Measurements from ENCODE around the gene COPS7A.

Gene COPS7A, protein sequence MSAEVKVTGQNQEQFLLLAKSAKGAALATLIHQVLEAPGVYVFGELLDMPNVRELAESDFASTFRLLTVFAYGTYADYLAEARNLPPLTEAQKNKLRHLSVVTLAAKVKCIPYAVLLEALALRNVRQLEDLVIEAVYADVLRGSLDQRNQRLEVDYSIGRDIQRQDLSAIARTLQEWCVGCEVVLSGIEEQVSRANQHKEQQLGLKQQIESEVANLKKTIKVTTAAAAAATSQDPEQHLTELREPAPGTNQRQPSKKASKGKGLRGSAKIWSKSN

DNA sequence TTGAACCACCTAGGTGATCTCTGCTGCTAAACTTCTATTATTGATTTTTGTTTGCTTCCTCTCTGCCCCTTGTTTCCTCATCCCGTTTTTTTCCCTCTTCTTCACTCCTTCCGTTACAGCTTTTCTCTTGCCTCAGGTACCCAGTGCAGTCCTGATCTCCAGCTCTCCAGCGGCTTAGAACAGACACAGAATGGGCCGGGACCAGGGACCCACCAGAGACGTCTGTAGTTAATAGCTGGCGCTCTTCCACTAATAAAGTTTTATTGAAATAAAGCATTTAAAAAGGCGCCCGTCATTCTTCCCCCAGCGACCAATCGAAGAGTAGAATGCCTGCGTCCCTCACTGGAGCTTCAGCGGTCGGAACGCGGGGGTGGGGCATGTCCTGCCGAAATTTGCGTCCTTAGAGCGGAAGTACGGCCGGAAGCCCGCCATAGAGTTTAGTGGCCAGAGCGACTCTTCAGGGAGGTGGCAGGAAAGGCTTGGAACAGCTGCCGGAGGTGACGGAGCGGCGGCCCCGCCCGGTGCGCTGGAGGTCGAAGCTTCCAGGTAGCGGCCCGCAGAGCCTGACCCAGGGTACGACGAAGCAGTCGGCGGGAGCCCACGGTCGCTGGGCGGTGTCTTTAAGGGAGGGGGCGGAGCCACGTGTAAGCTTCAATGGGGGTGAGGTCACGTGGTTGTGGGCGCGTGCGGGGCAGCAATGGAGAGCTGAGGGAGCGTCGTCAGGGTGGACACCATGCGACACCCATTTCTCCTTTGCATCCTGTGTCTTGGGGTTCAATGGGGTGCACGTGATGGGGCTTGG, at the start of gene COPS7A:
Gene COPS7A (plus strand): TSS at position 440 of the 802 bp plus-strand sequence. CDS start 611 bp downstream, outside the sequence.
- peak; percentile 82 to 86 for DNase-seq (ENCODE audit: low read depth in 2 of 2)

DNA sequence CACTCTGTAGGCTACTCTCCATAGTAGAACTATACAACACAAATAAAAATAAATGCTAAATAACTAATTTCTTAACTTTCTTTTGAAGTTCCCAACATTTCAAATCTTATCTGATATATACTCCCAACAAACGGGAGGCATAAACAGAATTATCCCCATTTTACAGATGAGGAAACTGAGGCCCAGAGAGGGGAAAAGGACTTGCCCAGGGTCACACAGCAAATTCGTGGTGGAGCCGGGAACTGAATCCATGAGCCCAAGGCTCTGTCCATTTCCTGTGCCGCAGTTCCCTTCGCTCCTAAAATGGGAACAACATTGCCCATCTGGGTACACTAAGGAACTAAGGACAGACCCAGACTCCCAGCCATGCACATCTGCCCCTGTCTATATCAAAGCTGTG, 46.9 kb upstream of the COPS7A start:
- no peak for DNase-seq (ENCODE audit: low read depth in 2 of 2)

DNA sequence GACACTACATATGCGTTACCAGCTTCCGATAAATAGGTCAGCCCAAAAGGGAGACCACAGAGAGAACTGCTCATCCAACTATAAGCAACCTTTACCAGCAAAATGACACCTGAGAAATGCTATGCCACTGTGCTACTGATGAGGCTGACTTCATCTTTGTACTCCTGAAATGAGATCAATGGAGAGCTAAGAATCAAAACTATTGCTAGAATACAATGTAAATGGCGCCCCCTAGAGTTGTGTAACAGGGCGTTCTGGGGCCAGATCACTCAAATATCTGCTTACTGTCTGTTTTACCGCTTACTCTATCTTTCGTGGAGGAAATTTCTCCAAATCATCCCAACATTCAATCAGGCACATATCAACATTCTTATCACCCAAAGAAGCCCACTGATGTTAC, 39.2 kb upstream of the COPS7A start:
- DNase-seq (ENCODE audit: low read depth in 2 of 2), result no peak

DNA sequence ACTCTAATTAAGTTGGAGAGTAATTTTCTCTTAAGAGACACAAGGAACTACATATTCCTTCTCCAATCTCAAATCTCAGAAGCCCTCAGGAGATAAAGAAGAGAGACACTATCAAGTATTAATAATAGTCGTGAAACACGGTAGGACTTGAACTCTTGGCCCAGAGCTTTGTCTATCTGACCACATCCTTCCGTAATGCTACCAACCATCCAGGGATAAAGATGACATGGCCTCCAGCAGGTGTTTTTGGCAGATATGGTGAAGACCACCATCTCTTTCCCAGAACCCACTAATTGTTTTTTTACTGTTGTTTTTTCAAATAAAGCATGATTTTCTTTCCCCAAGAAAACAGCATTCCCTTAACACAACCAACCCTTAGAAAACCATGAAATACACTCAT, 38.0 kb upstream of the COPS7A start:
- DNase-seq (ENCODE audit: low read depth in 2 of 2), result no peak

DNA sequence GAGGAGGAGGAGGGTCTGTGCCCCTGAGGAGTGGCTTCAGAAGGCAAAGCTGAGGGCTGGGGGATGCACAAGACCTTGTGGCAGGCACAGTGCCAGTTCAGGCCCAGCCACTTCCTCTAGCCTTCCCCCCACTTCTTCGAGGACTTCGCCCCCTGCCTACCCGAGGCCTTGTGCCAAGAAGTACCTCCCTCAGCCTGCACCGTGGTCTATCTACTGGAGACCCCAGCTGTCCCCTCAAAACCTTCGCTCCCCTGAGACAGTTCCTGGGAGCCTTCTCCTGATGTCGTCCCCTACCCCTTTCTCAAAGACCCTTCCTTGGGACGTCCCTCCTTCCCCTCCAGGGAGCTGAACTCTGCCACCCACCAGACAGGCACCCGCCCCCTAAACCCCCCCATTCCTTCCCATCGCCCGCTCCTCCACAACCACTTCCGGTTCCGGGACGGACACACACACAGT, 35.3 kb upstream of the COPS7A start:
- DNase-seq (ENCODE audit: low read depth in 2 of 2), result no peak

DNA sequence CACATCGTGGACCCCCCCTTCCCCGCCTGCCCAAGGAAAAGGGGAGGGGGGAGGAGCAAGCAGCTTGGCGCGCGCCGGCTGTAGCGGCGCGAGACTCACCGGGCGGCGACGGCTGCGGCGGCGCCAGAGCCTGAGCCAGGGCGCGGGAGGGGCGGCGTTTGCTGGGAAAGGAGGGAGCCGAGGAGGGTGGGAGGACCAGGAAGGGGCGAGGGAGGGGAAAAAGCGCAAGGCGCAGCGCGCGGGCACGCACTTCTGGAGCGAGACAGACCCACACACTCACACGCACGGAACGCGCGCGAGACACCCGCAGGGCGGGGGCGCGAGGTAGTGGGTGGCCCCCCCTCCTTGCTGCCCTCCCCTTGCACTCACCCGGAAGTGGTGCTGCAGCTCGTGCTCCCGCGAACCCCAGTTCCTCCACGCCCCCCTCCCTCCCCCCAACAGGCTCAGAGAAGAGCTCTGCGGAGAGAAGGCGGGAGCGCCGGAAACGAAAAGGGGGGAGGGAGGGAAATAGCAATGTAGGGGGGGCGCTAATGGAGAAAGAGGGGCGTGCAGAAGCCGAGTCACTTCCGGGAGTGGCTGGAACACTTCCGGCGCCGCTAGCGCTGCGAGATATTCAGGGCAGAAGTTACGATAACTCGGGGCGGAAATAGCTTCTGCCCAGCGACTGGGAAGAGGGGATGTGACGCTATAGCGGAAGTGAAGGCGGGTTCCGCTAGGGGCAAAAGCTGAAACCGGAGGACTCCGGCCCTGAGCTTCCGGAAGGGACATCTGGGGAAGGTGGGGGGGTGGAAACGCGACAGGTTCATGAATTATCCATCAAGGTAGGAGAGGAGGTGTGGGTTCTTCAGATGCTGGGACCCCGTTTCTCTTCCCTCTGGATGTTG, 34.6 kb upstream of the COPS7A start, which contains the start of gene ZNF384:
Gene ZNF384 (minus strand): TSS at position 377 of the 884 bp plus-strand sequence. CDS start 9,855 bp downstream, outside the sequence.
- peak; percentile 78 to 91 for DNase-seq (ENCODE audit: low read depth in 2 of 2)

DNA sequence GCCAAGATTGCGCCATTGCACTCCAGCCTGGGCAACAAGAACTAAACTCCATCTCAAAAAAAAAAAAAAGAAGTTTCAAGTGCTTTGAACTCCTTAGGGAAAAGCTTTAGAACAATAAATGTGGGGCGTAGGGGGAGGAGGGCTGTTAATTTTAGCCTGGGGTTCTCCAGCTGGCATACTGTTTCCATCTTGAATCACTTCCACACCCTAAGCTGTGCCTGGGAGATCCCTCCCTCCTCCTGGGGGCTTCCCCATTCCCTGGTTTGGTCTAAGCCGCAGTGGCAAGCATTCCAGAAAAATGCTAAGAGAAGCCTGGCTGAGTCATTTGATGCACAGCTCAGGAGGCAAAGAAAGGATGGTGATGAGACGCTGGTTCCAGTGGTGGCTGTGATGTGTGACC, 32.4 kb upstream of the COPS7A start:
- DNase-seq (ENCODE audit: low read depth in 2 of 2), result no peak

DNA sequence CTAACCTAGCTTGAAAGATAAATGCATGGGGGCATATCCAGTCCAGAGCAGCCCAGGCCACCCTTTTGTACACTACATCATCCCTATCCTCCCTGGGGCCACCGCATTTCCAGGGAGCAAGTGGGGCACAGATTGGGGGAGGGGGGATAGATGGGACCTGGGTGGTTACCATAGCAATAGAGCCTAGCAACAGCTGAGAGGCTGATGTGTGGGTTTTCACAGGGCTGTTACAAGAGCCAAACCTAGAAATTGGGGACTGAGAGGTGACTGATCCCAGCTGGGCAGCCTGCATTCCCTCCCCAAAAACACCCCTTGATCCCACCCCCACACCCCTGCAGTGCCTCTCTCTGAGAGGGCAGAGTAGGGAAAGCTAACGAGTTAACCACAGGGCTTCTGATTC, 31.0 kb upstream of the COPS7A start:
- DNase-seq (ENCODE audit: low read depth in 2 of 2), result no peak

DNA sequence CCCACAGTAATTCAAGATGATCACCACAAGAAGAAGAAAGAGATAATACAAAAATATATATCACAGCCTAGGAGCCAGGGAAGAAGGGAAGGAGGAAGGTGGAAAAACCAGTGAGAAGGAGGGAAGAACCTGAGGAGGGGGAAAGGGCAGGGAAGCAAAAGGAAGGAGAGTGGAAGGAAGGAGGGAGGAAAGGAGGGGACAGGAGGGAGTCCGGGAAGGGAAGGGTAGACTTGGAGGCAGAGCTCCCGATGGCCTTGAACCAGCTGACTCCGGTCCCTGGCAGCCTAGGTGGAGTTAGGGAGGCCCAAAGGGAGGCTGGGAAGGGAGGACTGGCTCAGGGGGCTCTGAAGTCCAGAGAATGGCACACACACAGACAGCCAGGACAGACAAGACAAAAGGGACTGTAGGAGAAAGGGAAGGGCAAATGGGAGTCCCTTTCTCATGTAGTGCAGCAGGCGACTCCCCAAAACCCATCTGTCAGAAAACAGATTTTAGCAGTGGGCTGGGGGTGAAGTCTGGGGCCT, 30.0 kb upstream of the COPS7A start:
- no peak for DNase-seq (ENCODE audit: low read depth in 2 of 2)

DNA sequence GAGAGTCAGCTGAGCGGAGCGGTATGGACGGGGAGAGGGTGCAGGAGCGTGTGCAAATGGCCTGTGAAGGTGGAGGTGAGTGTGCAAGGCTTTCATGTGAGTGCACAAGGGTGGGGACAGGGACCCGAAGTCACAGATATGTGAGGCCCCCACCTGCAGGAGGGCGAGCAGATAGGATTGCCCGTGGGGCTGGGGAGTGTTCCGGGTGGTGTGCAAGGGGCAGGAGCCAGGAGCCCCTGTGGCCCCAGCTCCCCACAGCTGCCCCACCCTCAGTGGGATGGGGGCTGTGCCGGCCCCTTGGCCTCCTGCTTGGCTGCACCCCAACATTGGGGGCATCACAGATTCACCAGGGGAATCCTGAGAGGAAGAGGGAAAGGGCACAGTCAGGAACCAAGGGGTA, 29.1 kb upstream of the COPS7A start:
- no peak for DNase-seq (ENCODE audit: low read depth in 2 of 2)

DNA sequence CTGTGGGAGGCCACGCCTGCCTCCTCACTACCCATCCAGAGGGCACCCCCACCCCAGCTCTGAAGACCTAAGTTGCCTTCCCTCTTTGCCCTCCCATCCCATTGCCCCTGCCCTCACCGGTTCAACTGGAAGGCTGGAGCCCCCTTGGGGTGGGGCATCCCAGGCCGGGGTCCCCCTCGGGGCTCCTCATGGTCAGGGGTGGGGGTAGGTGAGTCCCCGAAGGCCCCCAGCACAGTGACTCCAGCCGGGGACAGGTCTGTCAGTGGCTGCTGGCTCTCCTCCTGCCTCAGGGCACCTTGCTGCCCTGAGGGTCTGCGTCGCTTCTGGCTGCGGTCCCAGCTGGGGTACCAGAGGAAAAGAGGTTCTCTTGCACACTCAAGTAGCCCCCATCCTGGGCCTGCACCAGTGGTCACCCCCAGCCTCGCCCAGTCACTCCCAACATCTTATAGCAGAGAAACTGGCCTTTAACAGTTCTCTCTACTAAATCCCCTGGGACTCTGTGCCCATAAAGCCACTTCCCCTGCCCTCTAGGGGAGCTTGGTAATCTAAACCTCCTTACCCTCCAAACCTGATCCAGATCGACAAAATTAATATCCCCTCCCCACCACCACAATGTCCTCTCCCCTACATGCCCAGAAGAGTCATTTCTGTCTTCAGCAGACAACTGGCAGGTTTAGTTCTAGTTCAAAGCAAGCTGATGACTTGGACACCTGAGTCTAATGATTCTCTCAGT, 28.4 kb upstream of the COPS7A start:
- no peak for DNase-seq (ENCODE audit: low read depth in 2 of 2)

DNA sequence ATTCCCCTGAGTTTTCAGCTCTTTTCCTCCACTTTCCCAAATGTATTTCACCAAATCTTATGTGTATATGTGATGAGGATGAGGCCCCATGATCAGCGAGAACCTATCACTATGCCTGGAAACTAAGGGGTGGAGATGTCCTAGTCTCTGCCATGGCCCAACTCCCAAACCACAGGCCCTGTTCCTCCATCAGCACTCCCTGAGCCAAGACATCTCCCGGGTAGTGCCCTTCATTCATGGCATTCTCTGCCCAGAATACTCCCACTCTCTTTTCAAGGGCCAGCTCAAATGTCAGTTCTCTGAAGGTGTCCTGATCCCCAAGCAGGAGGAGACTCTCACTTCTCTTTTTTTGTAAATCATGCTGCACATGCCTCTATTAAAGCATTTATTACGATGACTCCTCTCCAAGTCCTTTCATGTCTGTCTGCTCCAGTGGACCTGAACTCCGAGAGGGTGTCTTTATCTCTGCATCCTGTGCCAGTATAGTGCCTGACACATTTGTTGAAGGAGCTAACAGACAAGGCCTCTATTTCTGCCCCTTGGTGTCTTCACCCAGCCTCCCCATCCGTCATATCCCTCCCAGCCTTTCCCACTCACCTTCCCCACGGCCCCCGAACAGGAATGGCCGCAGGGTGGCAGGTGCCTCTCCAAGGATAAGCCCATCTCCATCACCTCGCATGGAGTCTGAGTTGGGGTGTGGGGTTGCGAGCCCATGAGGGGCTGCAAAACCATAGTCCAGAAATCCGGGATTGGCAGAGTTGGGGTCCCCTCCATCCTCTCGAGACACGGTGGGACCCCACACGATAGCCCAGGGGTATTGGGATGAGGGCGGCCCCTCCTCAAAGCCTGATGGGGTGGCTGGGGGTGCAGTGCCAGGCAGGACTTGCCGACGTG, 26.9 kb upstream of the COPS7A start:
- no peak for DNase-seq (ENCODE audit: low read depth in 2 of 2)

DNA sequence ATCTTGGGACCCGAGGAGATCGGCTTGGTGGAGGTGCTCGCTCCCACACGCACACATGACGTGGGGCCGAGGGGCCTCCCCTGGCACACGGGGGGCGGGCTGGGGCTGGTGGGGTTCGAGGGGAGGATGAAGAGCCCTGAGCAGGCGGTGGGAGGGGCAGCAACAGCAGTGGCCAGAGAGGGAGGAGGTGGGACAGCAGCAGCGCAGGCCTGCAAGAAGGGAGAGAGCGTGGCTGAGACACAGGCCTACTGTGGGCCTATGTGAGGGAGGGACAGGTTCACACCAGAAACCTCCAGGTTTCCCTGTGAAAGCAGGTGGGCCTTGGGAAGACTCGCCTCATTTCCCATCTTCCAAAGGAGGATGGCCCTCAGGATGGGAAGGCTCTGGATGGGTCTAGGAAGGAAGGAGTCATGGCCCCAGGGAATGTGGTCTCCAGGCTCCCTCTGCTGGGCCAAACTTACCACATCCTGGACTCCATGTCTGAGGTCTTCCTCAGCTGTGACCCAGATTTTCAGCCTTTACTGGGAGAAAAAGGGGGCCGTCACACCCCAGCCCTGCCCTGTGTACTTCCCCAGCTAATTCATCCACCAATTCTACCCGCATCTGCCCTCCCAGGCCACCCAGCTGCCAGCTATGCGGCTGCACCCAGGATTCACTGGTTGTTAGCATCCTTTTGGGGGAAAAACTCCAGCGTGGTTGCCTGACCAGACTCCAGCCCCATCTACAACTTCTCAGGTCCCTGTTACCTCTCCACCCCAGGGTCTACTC, 26.1 kb upstream of the COPS7A start:
- no peak for DNase-seq (ENCODE audit: low read depth in 2 of 2)

DNA sequence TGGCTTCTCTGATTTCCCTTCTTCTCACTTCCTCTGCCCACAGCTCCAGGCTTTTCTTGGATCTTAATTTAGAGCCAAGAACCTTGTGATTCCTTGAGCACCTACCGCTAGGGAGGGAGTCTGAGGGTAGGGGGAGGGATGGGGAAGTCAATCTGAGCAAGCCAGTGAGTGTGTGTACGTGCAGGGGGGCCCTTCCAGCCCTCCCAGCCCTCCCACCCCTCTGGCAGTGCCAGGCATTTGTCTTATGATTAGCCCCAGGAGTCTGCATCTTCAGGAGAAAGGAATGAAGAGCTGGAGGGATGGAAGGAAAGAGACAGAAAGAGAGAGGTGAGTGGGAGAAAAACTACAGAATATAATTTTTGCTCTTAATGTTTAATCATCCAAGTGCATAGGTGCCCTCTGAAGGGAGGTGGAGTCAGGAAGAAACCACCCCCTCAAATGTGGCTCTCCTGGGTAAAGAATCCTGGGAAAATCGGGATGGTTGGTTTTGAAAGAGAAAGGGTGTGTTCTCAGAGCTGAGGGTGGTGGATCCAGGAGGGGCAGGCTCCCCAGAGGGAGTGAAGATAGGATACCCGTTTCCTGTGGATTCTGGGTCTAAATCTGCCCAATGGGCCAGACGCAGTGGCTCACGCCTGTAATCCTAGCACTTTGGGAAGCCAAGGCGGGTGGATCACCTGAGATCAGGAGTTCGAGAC, 25.3 kb upstream of the COPS7A start:
- no peak for DNase-seq (ENCODE audit: low read depth in 2 of 2)

DNA sequence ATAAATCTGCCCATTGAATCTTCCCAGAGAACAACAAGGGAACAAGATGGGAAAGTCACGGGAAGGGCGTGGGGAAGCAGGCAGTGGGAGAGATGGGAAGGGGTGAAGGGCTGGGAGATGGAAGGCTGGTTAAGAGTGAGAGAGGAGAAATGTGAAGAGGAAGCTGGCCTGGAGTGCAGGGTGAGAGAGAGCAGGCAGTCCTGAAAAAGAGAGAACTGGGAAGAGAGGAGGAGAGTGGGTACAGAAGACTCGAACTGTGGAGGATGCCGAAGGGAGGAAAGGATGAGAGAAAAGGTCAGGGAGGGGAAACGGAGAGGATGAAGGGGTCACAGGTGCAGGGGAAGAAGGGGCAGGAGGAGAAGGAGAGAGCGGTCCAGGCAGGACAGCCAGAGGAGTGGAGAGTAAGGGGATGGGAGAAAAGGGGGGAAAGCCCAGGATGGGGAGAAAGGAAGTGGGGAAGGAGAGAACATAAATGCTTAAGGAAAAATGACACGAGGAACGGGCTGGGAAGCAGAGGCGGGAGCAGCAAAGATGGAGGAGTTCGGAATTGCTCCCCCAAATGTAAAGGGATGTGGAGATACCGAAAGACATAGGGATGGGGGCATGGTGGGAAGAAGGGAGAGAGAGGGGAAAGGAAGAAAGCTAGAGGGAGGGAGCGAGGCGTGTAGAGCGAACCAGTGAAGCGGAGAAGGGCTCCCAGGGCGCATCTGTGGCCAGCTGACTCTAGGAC, 24.4 kb upstream of the COPS7A start:
- DNase-seq (ENCODE audit: low read depth in 2 of 2), result no peak

DNA sequence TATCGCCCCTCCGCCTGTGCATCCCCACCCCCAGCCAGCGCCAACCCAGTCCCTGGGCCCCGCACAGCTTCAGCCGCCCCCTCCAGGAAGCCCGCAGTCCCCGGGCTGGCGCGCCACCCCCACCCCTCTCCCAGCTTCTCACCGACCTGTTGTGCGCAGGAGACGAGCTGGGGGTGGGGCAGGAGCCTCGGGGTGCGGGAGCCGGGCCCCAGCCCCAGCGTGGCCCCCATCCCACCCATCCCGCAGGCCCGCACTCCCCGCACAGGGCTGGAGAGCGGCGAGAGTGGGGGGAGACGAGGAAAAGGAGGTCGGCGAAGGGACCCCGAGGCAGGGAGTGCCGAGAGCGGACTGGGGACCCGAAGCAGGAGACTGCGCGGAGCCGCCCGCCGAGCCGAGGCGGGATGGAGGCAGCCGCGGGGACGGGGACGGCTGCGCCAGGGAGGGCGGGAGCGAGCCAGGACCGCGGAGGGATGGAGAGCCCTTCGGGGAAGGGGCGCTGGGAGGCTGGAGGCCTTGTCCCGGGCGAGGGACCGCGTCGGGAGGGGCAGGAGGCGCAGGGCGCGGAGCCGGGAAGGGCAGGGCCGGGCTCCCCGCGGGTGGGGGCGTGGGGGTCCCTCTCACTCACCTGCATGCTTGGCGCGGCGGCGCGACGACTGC, 23.7 kb upstream of the COPS7A start:
- DNase-seq (ENCODE audit: low read depth in 2 of 2), result no peak

DNA sequence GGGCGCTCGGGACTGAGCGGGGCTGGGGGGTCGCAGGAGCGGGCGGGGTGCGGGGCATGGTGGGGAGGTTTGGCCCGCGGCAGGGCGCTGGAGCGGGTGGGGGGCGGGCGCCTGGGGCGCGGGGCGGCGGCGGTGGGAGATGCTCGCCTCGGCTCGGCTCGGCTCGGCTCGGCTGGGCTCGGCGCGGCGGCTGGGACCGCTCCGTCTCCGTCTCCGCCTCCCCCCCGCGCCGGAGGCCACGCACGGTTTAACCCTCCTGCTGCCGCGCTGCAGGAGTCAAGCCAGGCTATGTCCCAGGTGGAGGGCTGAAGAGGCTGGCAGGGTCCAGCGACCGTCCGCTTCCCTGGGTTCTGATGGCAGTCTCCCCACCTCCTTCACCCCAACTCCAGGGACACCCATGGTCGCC, 23.2 kb upstream of the COPS7A start, which contains the start of gene PIANP:
Gene PIANP (minus strand): TSS at position 170 of the 406 bp plus-strand sequence. CDS start 2,754 bp downstream, outside the sequence.
- no peak for DNase-seq (ENCODE audit: low read depth in 2 of 2)
